Uterus (tissue), 2 donors: ENCODE measurements around the gene TARS3.
"Not testable (repeated sequence)": the region's sequence is repeated elsewhere in the genome, so short reads cannot be mapped to it uniquely, and the experiment has no call there.

ENCODE experiments used
- POLR2A ChIP-seq, 2 donors: fragments of 450-650 bp; IDR thresholded peaks; one replicate each; pipeline ENCODE4 v1.6.1; 2016; ENCODE audit warnings: antibody characterized with exemption in 2 of 2, mild to moderate bottlenecking in 1 of 2, moderate library complexity in 1 of 2
- TF ChIP-seq, protein P1 (sequence below), 4 experiments: fragments of 200-600 bp in 2 of 4; fragments of 450-650 bp in 2 of 4; sonication (generic) in 2 of 4; IDR thresholded peaks; one replicate each; pipeline ENCODE4 v1.5.1; 2016 to 2019; ENCODE audit warnings: antibody characterized with exemption in 4 of 4, mild to moderate bottlenecking in 2 of 4, moderate library complexity in 1 of 4

DNA sequence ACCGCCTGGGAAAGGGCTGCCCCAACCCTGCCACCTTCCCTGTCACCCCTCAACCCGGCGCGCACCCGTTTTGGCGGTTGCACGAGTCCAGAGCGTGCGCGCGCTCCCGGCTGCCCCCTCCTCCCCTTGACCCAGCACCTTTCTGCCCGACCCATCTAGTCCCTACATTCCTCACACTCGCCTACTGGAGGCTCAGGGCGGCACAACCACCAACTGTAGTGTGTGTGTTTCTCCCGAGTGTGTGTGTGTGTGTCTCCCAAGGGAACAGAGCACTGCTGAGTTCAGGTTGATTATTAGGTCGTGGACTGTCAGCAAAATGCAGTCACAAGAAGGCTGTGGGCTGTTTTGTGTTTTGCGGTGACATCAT is 22.4 kb upstream of the TARS3 start:
- TF ChIP-seq, protein P1, sequence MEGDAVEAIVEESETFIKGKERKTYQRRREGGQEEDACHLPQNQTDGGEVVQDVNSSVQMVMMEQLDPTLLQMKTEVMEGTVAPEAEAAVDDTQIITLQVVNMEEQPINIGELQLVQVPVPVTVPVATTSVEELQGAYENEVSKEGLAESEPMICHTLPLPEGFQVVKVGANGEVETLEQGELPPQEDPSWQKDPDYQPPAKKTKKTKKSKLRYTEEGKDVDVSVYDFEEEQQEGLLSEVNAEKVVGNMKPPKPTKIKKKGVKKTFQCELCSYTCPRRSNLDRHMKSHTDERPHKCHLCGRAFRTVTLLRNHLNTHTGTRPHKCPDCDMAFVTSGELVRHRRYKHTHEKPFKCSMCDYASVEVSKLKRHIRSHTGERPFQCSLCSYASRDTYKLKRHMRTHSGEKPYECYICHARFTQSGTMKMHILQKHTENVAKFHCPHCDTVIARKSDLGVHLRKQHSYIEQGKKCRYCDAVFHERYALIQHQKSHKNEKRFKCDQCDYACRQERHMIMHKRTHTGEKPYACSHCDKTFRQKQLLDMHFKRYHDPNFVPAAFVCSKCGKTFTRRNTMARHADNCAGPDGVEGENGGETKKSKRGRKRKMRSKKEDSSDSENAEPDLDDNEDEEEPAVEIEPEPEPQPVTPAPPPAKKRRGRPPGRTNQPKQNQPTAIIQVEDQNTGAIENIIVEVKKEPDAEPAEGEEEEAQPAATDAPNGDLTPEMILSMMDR (IDR thresholded peaks at IDR 0.05) = not testable (repeated sequence)
- not testable (repeated sequence) for TF ChIP-seq POLR2A (IDR thresholded peaks at IDR 0.05)
